Measurements from ENCODE around the gene RSAD2.

GRCh38 chr2:6885551-6885950 lies 8.0 kb downstream of the RSAD2 start:
- TF ChIP-seq CTCF (IDR thresholded peaks at IDR 0.05) (no peak), POLR2A (IDR thresholded peaks at IDR 0.05) (no peak)
